ENCODE data around the gene CD180.

Gene CD180

GRCh38 chr5:67146574-67146973, 50.0 kb downstream of the CD180 start:
- Mint-ChIP-seq H3K27me3 (no peaks in the 10 kb centered on the region), H3K4me1 (ENCODE audit: low read depth) (no peaks in the 10 kb centered on the region), H3K4me3 (no peak overlapping the region), H3K9me3 (no peaks in the 10 kb centered on the region), H3K36me3 (ENCODE audit: low read depth) (peaks cover 50% of the 10 kb centered on the region), H3K27ac (no peak overlapping the region)

GRCh38 chr5:67144183-67144639, 52.4 kb downstream of the CD180 start:
- no peaks in the 10 kb centered on the region for H3K27me3 Mint-ChIP-seq
- H3K36me3 Mint-ChIP-seq (ENCODE audit: low read depth): peaks cover 32% of the 10 kb centered on the region
- H3K4me3 Mint-ChIP-seq: no peak overlapping the region

GRCh38 chr5:67143549-67143948, 53.0 kb downstream of the CD180 start:
- Mint-ChIP-seq H3K4me3 (no peak overlapping the region), H3K9me3 (no peaks in the 10 kb centered on the region), H3K27me3 (no peaks in the 10 kb centered on the region), H3K27ac (no peak overlapping the region), H3K4me1 (ENCODE audit: low read depth) (no peaks in the 10 kb centered on the region), H3K36me3 (ENCODE audit: low read depth) (peaks cover 33% of the 10 kb centered on the region)

More at GRCh38 chr5:67144183-67144639, 52.4 kb downstream of the CD180 start:
- H3K4me1 Mint-ChIP-seq (ENCODE audit: low read depth): no peaks in the 10 kb centered on the region
- no peaks in the 10 kb centered on the region for H3K9me3 Mint-ChIP-seq
- no peak overlapping the region for H3K27ac Mint-ChIP-seq

GRCh38 chr5:67142816-67143215, 53.8 kb downstream of the CD180 start:
- peaks cover 32% of the 10 kb centered on the region for H3K36me3 Mint-ChIP-seq (ENCODE audit: low read depth)

GRCh38 chr5:67141644-67142043, 55.0 kb downstream of the CD180 start:
- H3K9me3 Mint-ChIP-seq: no peaks in the 10 kb centered on the region
- H3K4me1 Mint-ChIP-seq (ENCODE audit: low read depth): no peaks in the 10 kb centered on the region

More at GRCh38 chr5:67142816-67143215, 53.8 kb downstream of the CD180 start:
- Mint-ChIP-seq H3K27me3 (no peaks in the 10 kb centered on the region), H3K27ac (no peak overlapping the region), H3K9me3 (no peaks in the 10 kb centered on the region), H3K4me3 (no peak overlapping the region), H3K4me1 (ENCODE audit: low read depth) (no peaks in the 10 kb centered on the region)

GRCh38 chr5:67140413-67140812, 56.2 kb downstream of the CD180 start:
- Mint-ChIP-seq H3K27me3 (no peaks in the 10 kb centered on the region), H3K4me1 (ENCODE audit: low read depth) (no peaks in the 10 kb centered on the region), H3K36me3 (ENCODE audit: low read depth) (peaks cover 34% of the 10 kb centered on the region), H3K9me3 (no peaks in the 10 kb centered on the region), H3K4me3 (no peak overlapping the region), H3K27ac (no peak overlapping the region)

More at GRCh38 chr5:67141644-67142043, 55.0 kb downstream of the CD180 start:
- H3K36me3 Mint-ChIP-seq (ENCODE audit: low read depth): peaks cover 32% of the 10 kb centered on the region
- H3K27me3 Mint-ChIP-seq: no peaks in the 10 kb centered on the region
- no peak overlapping the region for H3K27ac Mint-ChIP-seq
- H3K4me3 Mint-ChIP-seq: no peak overlapping the region

GRCh38 chr5:67139030-67139429, 57.6 kb downstream of the CD180 start:
- Mint-ChIP-seq H3K27me3 (no peaks in the 10 kb centered on the region), H3K4me3 (no peak overlapping the region), H3K4me1 (ENCODE audit: low read depth) (no peaks in the 10 kb centered on the region), H3K9me3 (no peaks in the 10 kb centered on the region), H3K36me3 (ENCODE audit: low read depth) (peaks cover 35% of the 10 kb centered on the region), H3K27ac (no peak overlapping the region)

- Mint-ChIP-seq H3K27me3 (no peaks in the 10 kb centered on the region), H3K36me3 (ENCODE audit: low read depth) (peaks cover 22% of the 10 kb centered on the region), H3K4me1 (ENCODE audit: low read depth) (no peaks in the 10 kb centered on the region), H3K9me3 (no peaks in the 10 kb centered on the region), H3K4me3 (no peak overlapping the region), H3K27ac (no peak overlapping the region)
Observed at GRCh38 chr5:67135381-67135984, 61.1 kb downstream of the CD180 start.

GRCh38 chr5:67133776-67134175, 62.8 kb downstream of the CD180 start:
- Mint-ChIP-seq H3K27me3 (no peaks in the 10 kb centered on the region), H3K9me3 (no peaks in the 10 kb centered on the region), H3K27ac (no peak overlapping the region), H3K36me3 (ENCODE audit: low read depth) (peaks cover 18% of the 10 kb centered on the region), H3K4me3 (no peak overlapping the region), H3K4me1 (ENCODE audit: low read depth) (no peaks in the 10 kb centered on the region)

- no peaks in the 10 kb centered on the region for H3K4me1 Mint-ChIP-seq (ENCODE audit: low read depth)
Observed at GRCh38 chr5:67133217-67133616, 63.4 kb downstream of the CD180 start.

GRCh38 chr5:67129768-67130167, 66.8 kb downstream of the CD180 start:
- Mint-ChIP-seq H3K4me1 (ENCODE audit: low read depth) (no peaks in the 10 kb centered on the region), H3K27ac (no peak overlapping the region), H3K27me3 (no peaks in the 10 kb centered on the region), H3K36me3 (ENCODE audit: low read depth) (peaks cover 37% of the 10 kb centered on the region), H3K4me3 (no peak overlapping the region), H3K9me3 (no peaks in the 10 kb centered on the region)

More at GRCh38 chr5:67133217-67133616, 63.4 kb downstream of the CD180 start:
- Mint-ChIP-seq H3K27me3 (no peaks in the 10 kb centered on the region), H3K4me3 (no peak overlapping the region), H3K9me3 (no peaks in the 10 kb centered on the region), H3K27ac (no peak overlapping the region), H3K36me3 (ENCODE audit: low read depth) (peaks cover 22% of the 10 kb centered on the region)

Measured in stimulated activated naive CD8-positive, alpha-beta T cell treated with anti-CD3 and anti-CD28 coated beads, Interleukin-15, Interleukin-2, amounts not matched to agents 100 ng/mL and 50 ng/mL, for 24 hours (primary cell).